Choroid plexus epithelial cell (primary cell): ENCODE data around the gene CALML4.
A peak's percentile ranks its signal among the peaks of the same experiment; 100 is the strongest.
"Not testable (repeated sequence)": the region's sequence is repeated elsewhere in the genome, so short reads cannot be mapped to it uniquely, and the experiment has no call there.

Experiments used
- DNase-seq: peaks from one replicate; pipeline ENCODE4 v3.0.0-alpha.2; 2010; ENCODE audit warnings: low read depth
- H3K4me3 ChIP-seq: 2 replicates; pipeline ENCODE4 v1.5.1; 2011; ENCODE audit warnings: low read depth, mild to moderate bottlenecking, control low read depth, low read length, moderate library complexity
- TF ChIP-seq, protein P1 (sequence below): conservative IDR thresholded peaks from 2 replicates; pipeline ENCODE4 v1.5.1; 2011; ENCODE audit warnings: low read depth, mild to moderate bottlenecking, control low read depth, inconsistent platforms, low read length, moderate library complexity

Gene CALML4

DNA sequence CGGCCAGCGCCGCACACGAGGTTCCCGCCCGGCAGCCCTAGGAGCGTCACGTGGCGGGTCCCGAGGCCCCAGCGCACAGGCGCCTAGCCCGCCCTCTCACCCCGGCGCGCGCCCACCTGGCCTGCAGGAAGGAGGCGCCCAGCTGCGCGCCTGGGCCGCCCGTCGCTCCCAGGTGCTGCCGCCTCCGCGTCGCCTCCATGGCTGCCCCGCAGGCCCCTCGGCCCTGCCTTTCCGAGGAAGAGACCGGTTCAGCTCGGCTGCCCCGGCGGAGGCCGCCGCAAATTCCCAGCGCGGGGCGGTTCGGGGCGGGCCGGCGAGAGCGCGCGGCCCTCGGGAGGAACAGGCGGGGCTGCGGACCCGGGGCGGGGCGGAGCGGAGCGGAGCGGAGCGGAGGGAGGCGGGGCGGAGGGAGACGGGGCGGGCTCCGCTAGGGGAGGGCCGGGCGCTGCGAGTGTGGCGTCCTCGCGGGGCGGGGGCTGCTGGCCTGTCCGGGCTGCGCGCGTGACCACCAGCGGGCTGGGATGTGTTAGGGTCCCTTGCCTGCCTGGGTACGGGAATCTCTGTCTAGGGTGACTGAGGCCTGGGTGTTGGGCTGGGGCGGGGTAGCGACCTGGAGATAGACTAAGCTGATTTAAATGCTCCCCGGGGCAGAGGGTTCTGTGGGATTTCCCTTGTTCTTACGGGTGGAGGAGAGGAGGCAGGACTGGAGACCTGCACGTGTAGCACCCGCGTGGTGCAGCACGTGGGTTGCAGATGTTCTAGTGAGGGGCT, 24.4 kb upstream of the CALML4 start, which contains the start of gene CLN6:
CLN6 (minus strand) TSS at position 343 of the 771 bp plus-strand sequence; CDS start at position 199, 144 bp downstream.
- TF ChIP-seq, protein P1, sequence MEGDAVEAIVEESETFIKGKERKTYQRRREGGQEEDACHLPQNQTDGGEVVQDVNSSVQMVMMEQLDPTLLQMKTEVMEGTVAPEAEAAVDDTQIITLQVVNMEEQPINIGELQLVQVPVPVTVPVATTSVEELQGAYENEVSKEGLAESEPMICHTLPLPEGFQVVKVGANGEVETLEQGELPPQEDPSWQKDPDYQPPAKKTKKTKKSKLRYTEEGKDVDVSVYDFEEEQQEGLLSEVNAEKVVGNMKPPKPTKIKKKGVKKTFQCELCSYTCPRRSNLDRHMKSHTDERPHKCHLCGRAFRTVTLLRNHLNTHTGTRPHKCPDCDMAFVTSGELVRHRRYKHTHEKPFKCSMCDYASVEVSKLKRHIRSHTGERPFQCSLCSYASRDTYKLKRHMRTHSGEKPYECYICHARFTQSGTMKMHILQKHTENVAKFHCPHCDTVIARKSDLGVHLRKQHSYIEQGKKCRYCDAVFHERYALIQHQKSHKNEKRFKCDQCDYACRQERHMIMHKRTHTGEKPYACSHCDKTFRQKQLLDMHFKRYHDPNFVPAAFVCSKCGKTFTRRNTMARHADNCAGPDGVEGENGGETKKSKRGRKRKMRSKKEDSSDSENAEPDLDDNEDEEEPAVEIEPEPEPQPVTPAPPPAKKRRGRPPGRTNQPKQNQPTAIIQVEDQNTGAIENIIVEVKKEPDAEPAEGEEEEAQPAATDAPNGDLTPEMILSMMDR, result no peak
- peak; percentile 86 for DNase-seq

DNA sequence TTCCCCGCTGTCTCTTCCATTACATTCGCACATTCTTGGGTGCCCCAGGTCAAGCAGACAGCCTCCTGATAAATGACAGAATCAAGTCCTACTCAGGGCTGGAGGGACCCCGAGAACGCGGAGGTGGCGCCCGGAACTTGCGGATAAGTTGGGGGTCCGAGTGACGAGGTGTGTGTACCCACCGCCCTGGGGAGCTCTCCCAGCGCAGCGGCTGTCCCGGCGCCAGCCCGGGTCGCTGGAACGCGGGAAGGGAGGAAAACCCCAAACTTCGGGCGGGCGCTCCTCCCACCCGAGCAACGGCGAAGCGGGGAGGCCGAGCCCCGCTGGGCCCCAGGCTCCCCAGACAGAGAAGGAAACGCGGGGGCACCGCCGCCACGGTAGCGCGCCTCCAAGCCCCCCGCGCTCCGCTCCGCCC, 23.8 kb upstream of the CALML4 start:
- DNase-seq, result no peak
- TF ChIP-seq, protein P1, result no peak

More for the DNA sequence above, 24.4 kb upstream of the CALML4 start, which contains the start of gene CLN6:
- peak within 1 kb of the TSS; percentile 77 for H3K4me3 ChIP-seq

DNA sequence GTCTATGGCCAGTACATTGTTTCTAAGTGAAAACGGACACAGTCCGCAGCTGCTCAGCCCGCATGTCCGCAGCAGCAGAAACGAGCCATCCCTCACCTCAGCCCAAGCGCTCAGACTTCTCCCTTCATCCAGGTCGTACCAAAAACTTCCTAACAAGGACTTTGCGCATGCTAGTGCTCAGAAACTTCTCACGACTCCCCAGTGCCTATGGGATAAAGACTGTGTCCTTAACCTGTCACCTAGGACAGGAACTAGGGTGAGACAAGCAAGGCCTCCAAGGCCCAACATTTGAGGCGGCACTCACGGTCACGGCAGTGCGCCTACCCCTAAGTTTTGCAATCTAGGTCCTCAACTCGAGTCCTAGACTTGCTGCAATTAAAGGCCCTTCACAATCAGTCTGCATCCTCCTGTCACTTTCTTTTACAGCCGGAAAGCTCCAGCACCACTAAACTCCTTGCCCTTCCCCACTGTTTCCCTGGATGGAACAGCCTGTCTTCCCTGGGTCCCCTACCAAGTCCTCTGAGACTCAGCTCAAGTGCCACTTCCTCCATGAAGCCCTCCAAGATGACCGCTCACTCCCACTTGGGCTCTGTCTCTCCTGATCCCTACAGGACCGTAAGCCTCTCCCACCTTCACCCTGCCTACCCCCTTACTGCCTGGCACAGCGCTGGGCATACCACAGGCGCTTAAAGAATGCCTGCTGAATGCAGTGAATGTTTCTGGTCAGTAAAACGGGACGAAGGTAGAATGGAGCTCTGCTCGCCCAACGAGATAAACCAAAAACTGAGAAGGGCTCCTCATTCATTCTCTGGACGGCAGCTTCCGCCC, 23.2 kb upstream of the CALML4 start:
- peak; percentile 12 for DNase-seq
- peak overlapping the region; percentile 77 for H3K4me3 ChIP-seq
- TF ChIP-seq, protein P1, result no peak

More for the DNA sequence above, 23.8 kb upstream of the CALML4 start:
- H3K4me3 ChIP-seq, result peak overlapping the region; percentile 77

DNA sequence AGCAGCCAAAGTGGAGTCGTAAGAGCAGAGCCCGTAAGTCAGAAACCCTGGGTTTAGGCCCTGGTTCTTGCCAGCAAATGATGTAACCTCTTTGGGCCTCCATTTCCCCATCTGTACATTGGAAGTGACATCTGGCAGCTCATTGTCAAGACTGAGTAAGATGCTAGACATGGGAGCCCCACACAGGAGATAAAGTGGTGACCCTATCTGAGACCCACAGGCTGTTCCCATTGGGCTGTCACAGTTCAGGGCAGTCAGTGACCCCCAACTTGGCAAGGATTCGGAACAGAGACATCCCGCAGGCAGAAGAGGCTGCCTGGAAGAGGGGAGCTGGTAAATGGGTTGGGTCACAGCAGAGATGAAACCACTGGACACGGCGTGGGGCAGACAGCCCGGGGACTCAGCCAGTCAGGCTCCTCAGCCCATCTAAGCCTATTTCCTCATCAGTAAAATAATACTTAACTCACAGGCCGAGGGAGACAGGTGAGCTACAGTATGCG, 22.6 kb upstream of the CALML4 start:
- H3K4me3 ChIP-seq, result no peak overlapping the region
- TF ChIP-seq, protein P1, result no peak
- no peak for DNase-seq

DNA sequence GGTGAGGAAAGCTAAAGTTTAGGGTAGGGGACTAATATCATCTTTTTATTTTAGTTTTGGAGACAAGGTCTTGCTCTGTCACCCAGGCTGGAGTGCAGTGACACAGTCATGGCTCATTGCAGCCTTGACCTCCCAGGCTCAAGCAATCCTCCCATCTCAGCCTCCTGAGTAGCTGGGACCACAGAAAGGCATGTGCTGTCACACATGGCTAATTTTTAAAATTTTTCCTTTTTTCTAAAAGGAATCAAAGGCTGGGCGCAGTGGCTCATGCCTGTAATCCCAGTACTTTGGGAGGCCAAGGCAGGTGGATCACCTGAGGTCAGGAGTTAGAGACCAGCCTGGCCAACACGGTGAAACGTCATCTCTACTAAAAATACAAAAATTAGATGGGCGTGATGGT, 20.3 kb upstream of the CALML4 start:
- not testable (repeated sequence) for H3K4me3 ChIP-seq

DNA sequence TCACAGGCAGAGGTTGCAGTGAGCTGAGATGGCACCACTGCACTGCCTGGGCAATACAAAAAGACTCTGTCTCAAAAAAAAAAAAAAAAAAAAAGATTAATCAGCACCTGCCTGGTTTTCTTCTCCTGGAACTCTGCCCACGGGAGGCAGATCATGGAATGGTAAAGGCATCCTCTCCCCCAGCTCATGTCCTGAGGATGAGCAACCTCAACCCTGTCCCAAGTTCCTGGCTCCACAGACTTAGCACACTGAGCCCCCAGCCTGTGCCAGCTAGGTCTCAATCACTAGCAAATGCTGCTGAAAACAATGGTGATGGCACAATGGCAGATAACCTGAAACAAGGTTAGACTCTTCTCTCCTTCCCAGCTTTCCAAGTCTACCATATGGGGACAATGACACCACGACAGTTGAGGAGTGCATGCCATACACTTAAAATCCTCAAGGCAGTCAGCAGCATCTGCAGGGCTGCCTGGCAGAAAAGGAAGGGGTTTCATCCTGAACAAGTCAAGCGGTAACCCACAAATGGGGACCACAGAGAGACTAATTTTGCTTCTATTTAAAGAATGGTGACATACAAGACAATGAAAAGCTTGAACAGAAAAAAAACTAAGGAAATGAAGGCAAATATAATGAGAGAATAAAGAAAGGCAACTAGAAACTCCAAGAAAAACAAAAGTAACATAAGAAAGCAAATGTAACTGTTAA, 19.6 kb upstream of the CALML4 start:
- DNase-seq, result no peak
- no peak overlapping the region for H3K4me3 ChIP-seq
- TF ChIP-seq, protein P1, result no peak

More for the DNA sequence above, 20.3 kb upstream of the CALML4 start:
- DNase-seq, result not testable (repeated sequence)

DNA sequence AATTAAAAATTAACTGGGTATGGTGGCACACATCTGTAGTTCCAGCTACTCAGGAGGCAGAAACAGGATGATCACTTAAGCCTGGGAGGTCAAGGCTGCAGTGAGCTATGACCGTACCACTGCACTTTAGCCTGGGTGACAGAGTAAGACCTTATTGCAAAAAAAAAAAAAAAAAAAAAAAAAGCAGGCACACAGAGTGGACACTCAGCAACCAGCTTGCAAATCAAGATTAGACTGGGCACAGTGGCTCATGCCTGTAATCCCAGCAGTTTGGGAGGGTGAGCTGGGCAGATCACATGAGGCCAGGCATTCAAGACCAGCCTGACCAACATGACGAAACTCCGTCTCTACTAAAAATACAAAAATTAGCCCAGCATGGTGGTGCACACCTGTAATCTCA, 19.0 kb upstream of the CALML4 start:
- TF ChIP-seq, protein P1, result no peak
- H3K4me3 ChIP-seq, result no peak overlapping the region

More for the DNA sequence above, 19.0 kb upstream of the CALML4 start:
- DNase-seq, result no peak
